Pancreas (tissue), 10 donors: ENCODE data around the gene NR5A2. TPM values are rescaled to one million over a fixed set of nuclear protein-coding genes. Genes with fewer than 3 reads are reported as not detected.
A peak's percentile ranks its signal among the peaks of the same experiment; 100 is the strongest.
"Not testable (repeated sequence)": the region's sequence is repeated elsewhere in the genome, so short reads cannot be mapped to it uniquely, and the experiment has no call there.

Experiments used
- ATAC-seq, 4 donors: fragments of 200-7000 bp; cut with Tn5 transposase; one replicate each; pipeline versions ENCODE4 v1.8.0 to v1.9.1; 2020; ENCODE audit warnings: mild to moderate bottlenecking in 4 of 4, moderate library complexity in 4 of 4
- DNase-seq, 6 donors: peaks; one replicate each; pipeline ENCODE4 v3.0.0-alpha.2; 2020
- FAIRE-seq: peaks from 2 replicates; lab custom pipeline; 2012; peaks lifted over from hg19 to GRCh38; lab: Jason Lieb, UNC
- H3K27ac ChIP-seq, 4 donors: fragments of 200-600 bp; sonication (generic); 1 replicate in 3 of 4; 2 replicates in 1 of 4; pipeline versions ENCODE4 v1.5.0 to v1.8.0; 2020
- H3K27me3 ChIP-seq, 4 donors: fragments of 200-600 bp; one replicate each; pipeline ENCODE4 v1.8.0; 2021
- H3K36me3 ChIP-seq, 3 donors: fragments of 200-600 bp; sonication (generic) in 1 of 3; one replicate each; pipeline versions ENCODE4 v1.5.0 to v1.8.0; 2020 to 2021
- H3K4me1 ChIP-seq, 3 donors: fragments of 200-600 bp; one replicate each; pipeline ENCODE4 v1.8.0; 2021
- H3K4me3 ChIP-seq, 4 donors: fragments of 200-600 bp; sonication (generic) in 2 of 4; one replicate each; pipeline versions ENCODE4 v1.5.0 to v1.8.0; 2020 to 2021
- H3K9me3 ChIP-seq, 4 donors: fragments of 200-600 bp; one replicate each; pipeline ENCODE4 v1.8.0; 2021
- CTCF ChIP-seq, 4 donors: fragments of 200-600 bp; sonication (generic) in 3 of 4; IDR thresholded peaks; one replicate each; pipeline versions ENCODE4 v1.5.0 to v1.8.0; 2021; ENCODE audit warnings: antibody characterized with exemption in 4 of 4
- WGBS, 2 donors: extraction: QIAGEN DNeasy Blood & Tissue Kit; methylation state at CpG; one replicate each; pipeline ENCODE4 v1.1.7; 2013; 5-methylcytosine and 5-hydroxymethylcytosine counted together
- intact Hi-C, 3 donors: fragments of 100-400 bp; cut with DNase I; formaldehyde crosslinking; loops; one replicate each; pipeline versions ENCODE4 v1.11.1 to v1.14.2; 2022
- polyA plus RNA-seq, 2 donors: library from polyadenylated mRNA; stranded (reverse); fragments of 200-250 nt; gene quantifications; one replicate each; pipeline ENCODE4 v1.2.3, GENCODE V29; 2013
- total RNA-seq, 6 donors: library from RNA; stranded (reverse); fragmentation: NEBNext Ultra II Directional in 4 of 6; extraction: Animal tissue kit (Norgen Biotek cat#: 25700) in 4 of 6; gene quantifications; one replicate each; pipeline versions ENCODE4 v1.2.1 to v1.2.4, GENCODE V29; 2021 to 2023
- donor health status: healthy with polysubstance abuse.
- donor health status: DM: no; HTN: no; CAD: no; lungs with moderate emphysema.
- donor health status: DM: no; HTN: no; CAD: no.
- donor health status: control.
- donor health status: control.
- donor health status: Bipolar disorder and iron deficiency.
- donor health status: DM: yes; HTN: yes; CAD: no.
- donor health status: DM: no; HTN: no; CAD: no.
- donor health status: DM: no; HTN: no; CAD: no.
- donor health status: DM: yes; HTN: yes; CAD: no.

The NR5A2 gene
- total and polyA plus RNA-seq, 8 donors = 28.3 to 114 (median 82.5) TPM

- TF ChIP-seq CTCF (IDR thresholded peaks at IDR 0.05) = no peak
- intact Hi-C loops = no loop called here
- WGBS, 2 donors = 18 to 21% methylated on average over 4 of the region's 4 CpGs
Measured at GRCh38 chr1:200180821-200181220, 153.3 kb downstream of the NR5A2 start.

GRCh38 chr1:200181861-200182260, 154.4 kb downstream of the NR5A2 start:
- Histone ChIP-seq H3K9me3 (no peaks in the 10 kb centered on the region), H3K4me1 (peaks cover 0 to 8% (median 4%) of the 10 kb centered on the region in 3 donors), H3K4me3 (no peak overlapping the region), H3K27me3 (no peaks in the 10 kb centered on the region), H3K27ac (no peak overlapping the region), H3K36me3 (no peaks in the 10 kb centered on the region)
- FAIRE-seq (no peak), ATAC-seq (no peak), DNase-seq (no peak)
- WGBS, 2 donors = 93 to 100% methylated on average over 3 of the region's 3 CpGs
- no peak for TF ChIP-seq CTCF (IDR thresholded peaks at IDR 0.05)
- intact Hi-C loops = no loop called here

More at GRCh38 chr1:200180821-200181220, 153.3 kb downstream of the NR5A2 start:
- Histone ChIP-seq H3K36me3 (peaks cover 0 to 3% (median 0%) of the 10 kb centered on the region in 3 donors), H3K4me3 (no peak overlapping the region), H3K4me1 (peaks cover 0 to 8% (median 5%) of the 10 kb centered on the region in 3 donors), H3K9me3 (no peaks in the 10 kb centered on the region), H3K27me3 (no peaks in the 10 kb centered on the region), H3K27ac (peak overlapping the region in 2 of 4 donors; percentile 12 to 47)
- ATAC-seq (peak; percentile 53 to 78 (median 70)), DNase-seq (peak in 4 of 6 donors; percentile 46 to 66 (median 50)), FAIRE-seq (no peak)

GRCh38 chr1:200182701-200183100, 155.2 kb downstream of the NR5A2 start:
- WGBS, 2 donors = 87% methylated on average over 7 of the region's 7 CpGs
- no peak for ATAC-seq
- DNase-seq = no peak
- H3K36me3 ChIP-seq = no peaks in the 10 kb centered on the region
- no peak for FAIRE-seq
- peaks cover 0 to 8% (median 0%) of the 10 kb centered on the region in 3 donors for H3K4me1 ChIP-seq
- H3K4me3 ChIP-seq = no peak overlapping the region
- H3K27ac ChIP-seq = no peak overlapping the region
- no peaks in the 10 kb centered on the region for H3K9me3 ChIP-seq
- intact Hi-C loops = no loop called here
- H3K27me3 ChIP-seq = no peaks in the 10 kb centered on the region
- TF ChIP-seq CTCF (IDR thresholded peaks at IDR 0.05) = no peak

GRCh38 chr1:200183637-200184036, 156.1 kb downstream of the NR5A2 start:
- FAIRE-seq = no peak
- Histone ChIP-seq H3K9me3 (no peaks in the 10 kb centered on the region), H3K36me3 (no peaks in the 10 kb centered on the region), H3K27me3 (no peaks in the 10 kb centered on the region), H3K4me1 (peaks cover 0 to 8% (median 0%) of the 10 kb centered on the region in 3 donors), H3K4me3 (no peak overlapping the region), H3K27ac (peak overlapping the region in 2 of 4 donors; percentile 9 to 17)
- 64 to 66% methylated on average over 2 of the region's 2 CpGs for WGBS, 2 donors
- TF ChIP-seq CTCF (IDR thresholded peaks at IDR 0.05) = no peak
- DNase-seq = no peak
- intact Hi-C loops = no loop called here
- no peak for ATAC-seq

GRCh38 chr1:200184196-200184595, 156.7 kb downstream of the NR5A2 start:
- no peak overlapping the region for H3K4me3 ChIP-seq
- WGBS, 2 donors = 20 to 24% methylated on average over 4 of the region's 4 CpGs
- ATAC-seq (peak; percentile 72 to 92 (median 85)), DNase-seq (peak; percentile 70 to 86 (median 80)), FAIRE-seq (no peak)
- H3K27ac ChIP-seq = peak overlapping the region in 2 of 4 donors; percentile 9 to 17
- TF ChIP-seq CTCF (IDR thresholded peaks at IDR 0.05) = no peak
- H3K27me3 ChIP-seq = no peaks in the 10 kb centered on the region
- peaks cover 0 to 8% (median 0%) of the 10 kb centered on the region in 3 donors for H3K4me1 ChIP-seq
- H3K9me3 ChIP-seq = no peaks in the 10 kb centered on the region
- no peaks in the 10 kb centered on the region for H3K36me3 ChIP-seq
- intact Hi-C loops = no loop called here

- FAIRE-seq, intact Hi-C loops, ATAC-seq: not testable (repeated sequence)
Measured at GRCh38 chr1:200185191-200185590, 157.7 kb downstream of the NR5A2 start.

GRCh38 chr1:200187332-200187731, 159.8 kb downstream of the NR5A2 start:
- H3K27me3 ChIP-seq, H3K4me1 ChIP-seq, FAIRE-seq, DNase-seq, H3K4me3 ChIP-seq, H3K9me3 ChIP-seq, ATAC-seq, intact Hi-C loops, H3K36me3 ChIP-seq, H3K27ac ChIP-seq: not testable (repeated sequence)
- WGBS, 2 donors = 93 to 96% methylated on average over 2 of the region's 2 CpGs

More at GRCh38 chr1:200185191-200185590, 157.7 kb downstream of the NR5A2 start:
- not testable (repeated sequence) for H3K36me3 ChIP-seq, H3K27me3 ChIP-seq, DNase-seq, H3K9me3 ChIP-seq, H3K27ac ChIP-seq, H3K4me1 ChIP-seq, H3K4me3 ChIP-seq
- WGBS, 2 donors = 92 to 97% methylated on average over 8 of the region's 8 CpGs
